ENCODE data around the gene SLC24A5.

DNA sequence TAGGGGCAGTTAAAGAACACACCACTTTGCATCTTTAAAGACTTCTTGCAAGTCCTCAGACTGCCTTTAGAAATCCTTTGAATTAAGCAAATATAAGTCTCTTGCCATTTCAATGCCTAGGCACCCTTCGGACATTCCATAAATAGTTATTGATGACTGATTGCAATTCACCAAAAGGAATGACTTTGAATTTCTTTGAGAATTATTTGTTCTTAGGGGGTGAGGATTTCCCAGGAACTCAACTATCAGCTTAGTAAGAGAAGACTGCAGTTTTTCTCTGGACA is 57.8 kb downstream of the SLC24A5 start:
- no peak for TF ChIP-seq CTCF (conservative IDR thresholded peaks at IDR 0.05; ENCODE audit: low read depth, low read length)
- no peak for TF ChIP-seq POLR2A (IDR thresholded peaks at IDR 0.05; ENCODE audit: low read depth, low read length)
- no peak for TF ChIP-seq RAD21 (IDR thresholded peaks at IDR 0.05; ENCODE audit: low read length)
- no peak for TF ChIP-seq MAZ (IDR thresholded peaks at IDR 0.05; ENCODE audit: borderline replicate concordance, low read depth, low read length)
- no peak for TF ChIP-seq MAFK (IDR thresholded peaks at IDR 0.05; ENCODE audit: low read depth, low read length)
- no peak for TF ChIP-seq USF2 (IDR thresholded peaks at IDR 0.05; ENCODE audit: low read depth, low read length)
- TF ChIP-seq SMC3 (IDR thresholded peaks at IDR 0.05; ENCODE audit: low read depth, low read length), result no peak
- TF ChIP-seq RCOR1 (IDR thresholded peaks at IDR 0.05; ENCODE audit: insufficient replicate concordance, low read length), result no peak
- no peak for TF ChIP-seq FOS (IDR thresholded peaks at IDR 0.05; ENCODE audit: low read depth, low read length)
- no peak for TF ChIP-seq RFX5 (IDR thresholded peaks at IDR 0.05; ENCODE audit: low read depth, low read length)
- TF ChIP-seq MXI1 (IDR thresholded peaks at IDR 0.05; ENCODE audit: borderline replicate concordance, low read depth, low read length), result no peak
